Effector memory CD4-positive, alpha-beta T cell (primary cell): ENCODE results near the gene ATPAF2.
A peak's percentile ranks its signal among the peaks of the same experiment; 100 is the strongest.

Experiments used
- DNase-seq, 3 donors: peaks; one replicate each; pipeline ENCODE4 v3.0.0-alpha.2; 2020
- H3K27ac ChIP-seq: 2 replicates; pipeline ENCODE4 v1.7.0; 2013; ENCODE audit warnings: mild to moderate bottlenecking, low read length, moderate library complexity; ENCODE audit not compliant: insufficient read depth, poor library complexity, severe bottlenecking
- H3K27me3 ChIP-seq: replicated peaks from 2 replicates; pipeline ENCODE4 v1.7.0; 2013; ENCODE audit warnings: mild to moderate bottlenecking, low read length; ENCODE audit not compliant: insufficient read depth, control insufficient read depth, poor library complexity, severe bottlenecking
- H3K36me3 ChIP-seq: 2 replicates; pipeline ENCODE4 v1.7.0; 2013; ENCODE audit warnings: mild to moderate bottlenecking, low read length, moderate library complexity; ENCODE audit not compliant: control insufficient read depth, insufficient read depth
- H3K4me1 ChIP-seq: 2 replicates; pipeline ENCODE4 v1.7.0; 2013; ENCODE audit warnings: low read length, mild to moderate bottlenecking; ENCODE audit not compliant: control insufficient read depth, insufficient read depth, poor library complexity, severe bottlenecking
- H3K4me3 ChIP-seq: 2 replicates; pipeline ENCODE4 v1.7.0; 2013; ENCODE audit warnings: low read length, low read depth, mild to moderate bottlenecking; ENCODE audit not compliant: insufficient read depth, poor library complexity, severe bottlenecking
- H3K9me3 ChIP-seq: 2 replicates; pipeline ENCODE4 v1.7.0; 2013; ENCODE audit warnings: mild to moderate bottlenecking, low read length, moderate library complexity; ENCODE audit not compliant: control insufficient read depth
- total RNA-seq, 3 donors: gene quantifications; one replicate each; lab custom pipeline; 2026; lab: John Stamatoyannopoulos, UW

ATPAF2 gene
- total RNA-seq = 12.8 to 14.3 (median 12.9) reads per million in 3 donors

DNA sequence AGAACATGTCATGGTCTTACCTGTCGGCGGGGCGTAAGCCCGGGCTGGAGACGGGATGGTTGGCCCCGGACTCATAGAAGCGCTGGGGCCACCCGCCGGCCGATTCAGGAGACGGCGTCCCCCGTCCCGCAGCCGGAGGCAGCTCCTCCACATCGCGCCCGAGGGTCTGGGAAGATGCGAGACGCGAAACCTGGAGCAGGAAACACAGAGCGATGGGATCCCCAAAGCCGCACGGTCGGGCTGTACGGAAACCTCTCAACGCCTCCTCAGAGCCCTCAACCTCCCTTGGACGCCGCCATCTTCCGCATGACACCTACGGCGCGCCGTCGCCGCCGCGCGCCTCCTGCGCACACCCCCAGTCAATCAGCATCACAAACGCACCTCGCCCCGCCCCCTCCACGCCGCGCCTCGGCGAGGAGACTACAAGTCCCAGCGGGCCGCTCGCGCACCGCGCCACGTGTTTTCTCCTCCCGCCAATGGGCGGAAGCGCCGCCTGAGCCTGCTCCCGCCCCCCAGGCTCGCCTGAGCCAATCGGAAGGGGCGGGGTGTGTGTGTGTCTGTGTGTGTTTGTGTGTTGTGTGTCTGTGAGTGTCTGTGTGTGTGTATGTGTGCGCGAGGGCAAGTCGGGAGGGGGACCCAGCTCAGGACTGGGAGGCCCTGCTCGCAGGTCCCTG lies at the start of gene ATPAF2, which contains the start of gene GID4:
TSS of gene ATPAF2 (minus strand) at position 308 of the 674 bp plus-strand sequence. CDS start at position 153, 155 bp downstream.
TSS of gene GID4 (plus strand) at position 548 of the 674 bp plus-strand sequence. CDS start at position 605, 57 bp downstream.
- Histone ChIP-seq H3K4me1 (peaks cover 26% of the 10 kb centered on the region), H3K27me3 (no peaks in the 10 kb centered on the region), H3K9me3 (no peaks in the 10 kb centered on the region), H3K4me3 (peak within 1 kb of the TSS; percentile 83), H3K27ac (peak within 1 kb of the TSS; percentile 74), H3K36me3 (no peaks in the 10 kb centered on the region)
- peak; percentile 97 to 99 (median 99) for DNase-seq

DNA sequence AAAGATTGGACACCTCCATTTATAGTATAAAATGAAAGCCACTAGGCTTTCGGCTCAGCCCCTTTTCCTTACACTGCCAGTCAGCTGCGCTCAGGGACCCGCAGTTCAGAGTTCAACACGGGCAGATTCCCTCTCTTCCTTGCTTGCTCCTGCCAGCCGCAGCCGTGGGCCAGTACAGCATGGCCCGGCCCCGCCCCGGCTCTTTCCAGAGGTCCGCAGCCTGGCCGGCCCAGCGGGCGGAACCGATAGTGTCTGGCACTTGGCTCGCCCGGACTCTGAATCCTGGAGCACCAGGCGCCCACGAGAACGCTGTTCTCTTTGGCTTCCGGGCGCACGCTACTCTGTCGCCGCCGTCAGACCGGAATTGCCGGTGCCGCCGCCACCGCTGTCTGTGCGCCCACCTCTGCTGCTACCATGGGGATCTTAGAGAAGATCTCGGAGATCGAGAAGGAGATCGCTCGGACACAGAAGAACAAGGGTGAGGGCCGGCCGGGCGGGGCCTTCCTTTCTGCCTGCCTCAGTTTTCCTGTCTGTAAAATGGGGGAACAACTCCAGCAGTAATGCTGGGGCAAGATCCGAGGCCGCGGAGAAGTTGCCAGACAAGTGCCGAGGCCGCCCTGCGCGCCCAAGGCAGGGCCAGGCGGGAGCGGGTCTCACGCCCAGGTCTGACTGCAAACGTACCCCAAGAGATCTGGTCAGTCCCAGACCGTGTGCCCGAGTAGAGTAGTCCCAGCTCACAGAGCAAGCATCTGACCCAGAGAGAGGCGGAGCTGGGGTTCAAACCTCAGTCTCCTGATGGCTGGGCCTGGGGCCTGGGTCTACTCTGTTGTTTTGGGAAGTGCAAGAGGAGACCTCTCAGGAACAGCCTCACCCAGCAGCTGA lies 48.9 kb upstream of the ATPAF2 start, which contains the start of gene DRG2:
TSS of gene DRG2 (plus strand) at position 339 of the 882 bp plus-strand sequence. CDS start at position 415, 76 bp downstream.
- H3K4me1 ChIP-seq = peaks cover 6% of the 10 kb centered on the region
- no peaks in the 10 kb centered on the region for H3K36me3 ChIP-seq
- H3K27me3 ChIP-seq = no peaks in the 10 kb centered on the region
- no peaks in the 10 kb centered on the region for H3K9me3 ChIP-seq
- peak within 1 kb of the TSS; percentile 82 for H3K27ac ChIP-seq
- peak; percentile 69 to 77 (median 73) for DNase-seq
- peak within 1 kb of the TSS; percentile 92 for H3K4me3 ChIP-seq

DNA sequence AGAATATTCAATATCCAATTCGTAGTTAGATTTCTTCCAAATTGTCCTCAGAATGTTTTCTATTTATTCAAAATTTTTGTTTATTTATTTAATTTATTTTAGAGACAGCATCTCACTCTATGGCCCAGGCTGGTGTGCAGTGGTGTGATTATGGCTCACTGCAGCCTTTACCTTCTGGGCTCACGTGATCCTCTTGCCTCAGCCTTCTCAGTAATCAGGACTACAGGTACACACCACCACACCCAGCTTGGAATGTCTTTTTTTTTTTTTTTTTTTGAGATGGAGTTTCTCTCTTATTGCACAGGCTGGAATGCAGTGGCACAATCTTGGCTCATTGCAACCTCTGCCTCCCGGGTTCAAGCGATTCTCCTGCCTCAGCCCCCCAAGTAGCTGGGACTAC lies 45.3 kb upstream of the ATPAF2 start:
- Histone ChIP-seq H3K27me3 (no peaks in the 10 kb centered on the region), H3K36me3 (no peaks in the 10 kb centered on the region), H3K27ac (no peak overlapping the region), H3K9me3 (no peaks in the 10 kb centered on the region), H3K4me3 (no peak overlapping the region), H3K4me1 (peaks cover 6% of the 10 kb centered on the region)
- DNase-seq = no peak

DNA sequence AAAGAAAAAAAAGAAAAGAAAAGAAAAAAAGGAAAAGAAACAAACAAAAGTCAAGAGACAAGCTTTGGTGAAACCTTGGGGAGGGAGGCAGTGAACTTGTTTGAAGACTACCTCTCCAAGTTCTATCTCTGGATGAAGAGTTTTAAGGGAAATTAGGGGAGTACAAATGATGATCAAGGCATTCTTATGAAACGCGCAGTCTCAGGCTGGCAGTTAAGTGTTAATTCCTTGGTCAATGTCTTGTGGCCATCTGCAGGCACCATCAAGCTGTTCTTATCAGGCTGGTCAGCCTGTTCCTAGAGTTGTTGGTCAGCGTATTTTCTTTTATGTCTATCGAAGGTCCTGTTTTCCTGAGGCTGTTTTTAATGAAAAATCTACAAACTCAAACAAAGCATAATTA lies 40.6 kb upstream of the ATPAF2 start:
- H3K4me1 ChIP-seq = no peaks in the 10 kb centered on the region
- H3K36me3 ChIP-seq = no peaks in the 10 kb centered on the region
- no peaks in the 10 kb centered on the region for H3K27me3 ChIP-seq
- no peak overlapping the region for H3K4me3 ChIP-seq
- no peak for DNase-seq
- H3K9me3 ChIP-seq = no peaks in the 10 kb centered on the region
- H3K27ac ChIP-seq = no peak overlapping the region

DNA sequence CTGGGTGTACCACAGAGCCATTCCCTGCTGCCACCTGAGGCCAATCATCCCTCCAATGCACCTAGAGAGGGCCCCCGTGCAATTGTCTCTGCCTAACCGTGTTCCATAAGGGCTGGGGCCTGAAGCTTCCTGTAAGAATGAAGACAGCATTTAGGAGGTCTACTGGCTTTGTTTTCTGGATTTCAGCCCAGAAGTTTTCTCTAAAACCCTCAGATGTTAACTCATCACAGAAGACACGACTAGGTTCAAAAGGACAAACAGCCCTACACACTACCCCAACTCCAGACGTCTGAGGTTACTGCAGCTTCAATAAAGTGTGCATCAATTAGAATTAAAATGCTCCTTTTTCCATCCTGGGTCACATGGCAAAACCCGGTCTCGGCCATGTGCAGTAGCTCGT lies 38.0 kb upstream of the ATPAF2 start:
- Histone ChIP-seq H3K36me3 (no peaks in the 10 kb centered on the region), H3K4me1 (no peaks in the 10 kb centered on the region), H3K27me3 (no peaks in the 10 kb centered on the region), H3K4me3 (no peak overlapping the region), H3K27ac (no peak overlapping the region), H3K9me3 (no peaks in the 10 kb centered on the region)
- DNase-seq = no peak

DNA sequence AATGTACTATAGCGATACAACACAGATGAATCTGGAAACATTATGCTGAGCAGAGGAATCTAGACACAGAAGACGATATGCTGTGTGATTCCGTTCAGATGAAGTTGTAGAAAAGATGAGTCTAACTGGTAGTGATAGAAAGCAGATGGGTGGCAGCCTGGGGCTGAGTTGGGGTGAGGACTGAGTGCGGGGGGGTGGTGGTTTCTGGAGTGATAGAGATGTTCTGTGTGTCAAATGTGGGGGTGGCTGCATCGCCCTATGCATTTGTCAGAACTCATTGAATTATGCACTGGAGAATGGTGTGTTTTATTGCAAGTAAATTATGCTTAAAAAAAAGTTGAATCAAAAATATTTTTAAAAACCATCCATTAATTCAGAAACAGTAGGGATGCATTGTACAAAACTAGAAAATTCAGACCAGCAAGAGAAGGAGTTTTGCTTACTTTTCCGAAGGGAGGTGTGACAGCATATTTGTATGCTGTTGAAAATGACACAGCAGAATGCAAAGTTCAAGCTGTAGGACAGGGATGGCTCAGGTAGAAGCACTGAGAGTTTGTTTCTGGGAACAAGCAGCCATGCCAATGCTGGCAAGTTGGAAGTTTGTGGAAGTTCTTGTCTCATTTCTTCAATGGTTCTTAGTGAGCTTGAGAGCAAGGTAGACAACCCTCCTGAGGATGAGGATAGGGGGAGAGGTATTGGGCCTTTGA lies 35.8 kb upstream of the ATPAF2 start:
- Histone ChIP-seq H3K4me1 (no peaks in the 10 kb centered on the region), H3K4me3 (no peak overlapping the region), H3K27me3 (no peaks in the 10 kb centered on the region), H3K27ac (no peak overlapping the region), H3K9me3 (no peaks in the 10 kb centered on the region), H3K36me3 (no peaks in the 10 kb centered on the region)
- DNase-seq = no peak

DNA sequence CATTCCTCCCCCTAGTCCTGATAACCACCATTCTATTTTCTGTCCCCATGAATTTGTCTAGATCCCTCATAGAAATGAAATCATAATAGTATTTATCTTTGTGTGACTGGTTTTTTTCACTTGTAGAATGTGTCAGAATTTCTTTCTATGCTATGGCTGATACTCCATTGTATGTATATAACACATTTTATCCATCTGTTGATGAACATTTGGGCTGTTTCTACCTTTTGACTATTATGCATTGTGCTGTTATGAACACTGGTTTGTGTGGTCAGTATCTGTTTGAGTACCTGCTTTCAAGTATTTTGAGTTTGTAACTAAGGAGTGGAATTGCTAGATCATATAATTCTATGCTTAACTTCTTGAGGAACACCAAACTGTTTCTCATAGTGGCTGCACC lies 32.8 kb upstream of the ATPAF2 start:
- Histone ChIP-seq H3K27me3 (no peaks in the 10 kb centered on the region), H3K27ac (no peak overlapping the region), H3K36me3 (no peaks in the 10 kb centered on the region), H3K4me1 (no peaks in the 10 kb centered on the region), H3K4me3 (no peak overlapping the region), H3K9me3 (no peaks in the 10 kb centered on the region)
- no peak for DNase-seq

DNA sequence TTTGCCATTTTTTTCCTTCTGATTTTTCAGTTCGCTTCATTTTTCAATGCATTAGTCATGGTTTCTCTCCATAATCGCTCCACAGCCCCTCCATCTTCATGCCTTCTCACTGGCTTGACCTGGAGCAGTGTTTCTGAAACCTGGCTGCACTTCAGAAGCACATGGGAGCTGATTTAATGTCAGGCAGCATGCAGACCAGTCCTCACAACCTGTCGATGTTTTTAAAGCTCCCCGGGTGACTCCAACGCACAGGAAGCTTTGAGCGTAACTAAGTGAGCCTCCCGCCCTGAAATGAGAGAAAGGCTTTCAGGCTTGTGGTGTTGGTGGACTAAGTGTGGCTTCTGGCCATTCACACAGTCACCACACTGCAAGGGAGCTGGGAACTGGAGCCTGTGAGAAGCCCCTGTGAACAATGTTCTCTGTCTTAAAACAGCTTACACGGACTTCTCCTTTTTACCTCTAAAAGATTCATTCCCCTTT lies 31.9 kb upstream of the ATPAF2 start:
- Histone ChIP-seq H3K9me3 (no peaks in the 10 kb centered on the region), H3K27ac (no peak overlapping the region), H3K4me1 (no peaks in the 10 kb centered on the region), H3K4me3 (no peak overlapping the region), H3K27me3 (no peaks in the 10 kb centered on the region), H3K36me3 (no peaks in the 10 kb centered on the region)
- DNase-seq = no peak

DNA sequence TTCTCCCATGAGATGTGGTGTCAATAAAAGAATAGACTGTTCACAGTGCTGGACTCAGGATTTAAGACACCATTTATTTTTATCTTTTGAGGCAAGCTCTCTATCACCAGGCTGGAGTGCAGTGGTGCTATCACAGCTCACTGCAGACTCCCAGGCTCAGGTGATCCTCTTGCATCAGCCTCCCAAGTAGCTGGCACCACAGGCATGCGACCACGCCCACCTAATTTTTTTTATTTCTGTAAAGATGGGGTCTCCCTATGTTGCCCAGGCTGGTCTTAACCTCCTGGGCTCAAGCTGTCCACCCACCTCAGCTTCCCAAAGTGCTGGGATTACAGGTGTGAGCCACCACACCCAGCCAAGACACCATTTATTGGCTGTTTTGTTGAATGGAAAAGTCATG lies 30.1 kb upstream of the ATPAF2 start:
- H3K36me3 ChIP-seq = peaks cover 11% of the 10 kb centered on the region
- no peak overlapping the region for H3K27ac ChIP-seq
- H3K4me3 ChIP-seq = no peak overlapping the region
- no peaks in the 10 kb centered on the region for H3K9me3 ChIP-seq
- no peak for DNase-seq
- no peaks in the 10 kb centered on the region for H3K4me1 ChIP-seq
- H3K27me3 ChIP-seq = no peaks in the 10 kb centered on the region
